Mucosa of descending colon (tissue), 3 donors: ENCODE data around the gene GRM1. TPM values are rescaled to one million over a fixed set of nuclear protein-coding genes. Genes with fewer than 3 reads are reported as not detected.

Experiments used
- ATAC-seq: fragments of 200-7000 bp; cut with Tn5 transposase; one replicate; pipeline ENCODE4 v1.9.1; 2020; ENCODE audit warnings: mild to moderate bottlenecking, moderate library complexity
- DNase-seq, 3 donors: peaks; one replicate each; pipeline ENCODE4 v3.0.0-alpha.2; 2020
- H3K36me3 ChIP-seq: fragments of 200-600 bp; one replicate; pipeline ENCODE4 v1.8.0; 2021; ENCODE audit warnings: low read depth, mild to moderate bottlenecking
- H3K4me1 ChIP-seq: fragments of 200-600 bp; one replicate; pipeline ENCODE4 v1.8.0; 2021; ENCODE audit warnings: low read depth, mild to moderate bottlenecking
- H3K4me3 ChIP-seq: fragments of 200-600 bp; one replicate; pipeline ENCODE4 v1.8.0; 2021; ENCODE audit warnings: mild to moderate bottlenecking
- H3K9me3 ChIP-seq: fragments of 200-600 bp; one replicate; pipeline ENCODE4 v1.8.0; 2021; ENCODE audit warnings: mild to moderate bottlenecking
- CTCF ChIP-seq: fragments of 200-600 bp; IDR thresholded peaks from one replicate; pipeline ENCODE4 v1.8.0; 2022; ENCODE audit warnings: antibody characterized with exemption, mild to moderate bottlenecking
- intact Hi-C, 2 donors: fragments of 100-400 bp; cut with DNase I in 1 of 2; cut with micrococcal nuclease in 1 of 2; formaldehyde crosslinking; loops; one replicate each; pipeline versions ENCODE4 v1.11.0 to v1.11.1; 2022; cut with DNase I, micrococcal nuclease
- total RNA-seq, 3 donors: library from RNA; stranded (reverse); fragmentation: NEBNext Ultra II Directional in 2 of 3; extraction: Animal tissue kit (Norgen Biotek cat#: 25700) in 2 of 3; gene quantifications; one replicate each; pipeline versions ENCODE4 v1.2.1 to v1.2.4, GENCODE V29; 2021 to 2023
- donor health status: DM: no; HTN: no; CAD: no; lungs with moderate emphysema.
- donor health status: DM: no; HTN: no; CAD: no.
- donor health status: DM: no; HTN: yes; CAD: no.

GRM1 gene
- total RNA-seq, 3 donors from 2014 or later = 0.13 TPM; not detected in 2

DNA sequence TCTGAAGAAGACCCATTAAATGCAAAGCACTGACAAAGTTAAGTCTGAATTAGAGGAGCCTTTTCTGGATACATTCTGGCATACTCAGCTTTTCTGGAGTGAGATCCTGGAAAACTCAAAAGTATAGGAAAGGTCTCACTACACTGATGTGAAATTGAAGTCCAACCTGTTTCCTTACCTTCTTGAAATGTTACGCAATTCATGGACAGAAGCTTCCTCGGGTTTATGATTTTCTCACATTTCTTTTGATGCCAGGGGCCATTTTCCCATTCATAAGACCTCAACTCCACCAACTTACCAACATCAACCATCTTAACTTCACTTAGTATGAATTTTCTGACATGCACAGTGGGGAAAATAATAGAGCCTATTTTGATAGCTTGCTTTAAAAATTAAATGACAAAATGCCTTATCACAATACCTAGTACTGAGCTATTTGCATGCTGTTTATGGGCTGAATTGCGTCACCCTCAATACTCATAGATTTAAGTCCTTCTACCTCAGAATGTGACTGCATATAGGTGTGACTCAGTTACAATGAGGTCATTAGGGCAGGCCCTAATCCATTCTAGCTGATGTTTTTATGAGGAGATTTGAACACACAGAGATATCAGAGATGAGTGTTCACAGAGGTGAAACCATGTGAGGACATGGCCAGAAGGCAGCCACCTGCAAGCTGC lies 441.4 kb downstream of the GRM1 start:
- intact Hi-C loops = no loop called here
- Histone ChIP-seq H3K9me3 (no peaks in the 10 kb centered on the region), H3K4me3 (no peak overlapping the region), H3K4me1 (no peaks in the 10 kb centered on the region), H3K36me3 (no peaks in the 10 kb centered on the region)
- ATAC-seq (no peak), DNase-seq (no peak)
- TF ChIP-seq CTCF = no peak

DNA sequence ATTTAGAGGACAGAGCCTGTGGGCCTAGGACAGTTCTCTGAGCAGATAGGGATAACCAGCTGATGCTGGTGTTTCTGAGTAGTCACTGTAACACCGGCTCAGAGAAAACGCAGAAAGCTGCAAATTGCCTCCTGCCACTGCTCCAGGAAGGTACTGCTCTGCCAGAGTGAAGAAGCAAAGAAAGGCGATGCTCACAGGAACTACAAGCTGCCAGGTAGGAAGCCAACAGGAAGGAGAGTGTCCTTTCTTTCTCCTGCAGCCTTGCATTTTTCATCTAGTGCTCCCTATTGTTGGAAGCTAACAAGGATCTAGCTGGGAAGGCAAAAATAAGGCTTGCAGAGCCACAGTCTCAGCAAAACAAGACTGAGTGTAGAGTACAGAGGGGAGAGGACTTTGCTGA lies 444.1 kb downstream of the GRM1 start:
- Histone ChIP-seq H3K4me1 (no peaks in the 10 kb centered on the region), H3K36me3 (no peaks in the 10 kb centered on the region), H3K9me3 (no peaks in the 10 kb centered on the region), H3K4me3 (no peak overlapping the region)
- ATAC-seq (no peak), DNase-seq (no peak)
- TF ChIP-seq CTCF = no peak
- intact Hi-C loops = no loop called here

GRCh38 chr6:146481527-146481926 lies 452.7 kb downstream of the GRM1 start:
- ATAC-seq (no peak), DNase-seq (no peak)
- TF ChIP-seq CTCF = no peak
- intact Hi-C loops = no loop called here
- Histone ChIP-seq H3K4me3 (no peak overlapping the region), H3K9me3 (no peaks in the 10 kb centered on the region), H3K36me3 (no peaks in the 10 kb centered on the region), H3K4me1 (no peaks in the 10 kb centered on the region)

DNA sequence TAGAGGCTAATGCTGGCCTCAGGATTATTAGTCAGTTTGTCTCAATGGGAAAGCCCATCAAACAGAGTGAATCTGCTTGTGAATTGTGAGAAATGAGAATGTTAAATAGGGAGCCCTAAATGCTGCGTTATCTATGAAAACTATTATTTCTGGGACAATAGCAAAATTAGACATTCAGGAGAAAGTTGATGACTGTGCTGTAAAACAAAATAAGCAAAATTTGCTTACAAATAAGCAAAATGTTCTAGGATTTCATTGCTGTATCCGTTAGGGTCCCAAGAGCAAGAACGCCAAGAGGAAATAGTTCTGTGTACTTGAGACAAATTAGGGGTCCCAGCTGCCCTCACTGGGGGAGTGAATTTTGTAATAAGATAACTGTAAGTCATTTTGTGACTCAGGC lies 455.5 kb downstream of the GRM1 start:
- TF ChIP-seq CTCF = no peak
- Histone ChIP-seq H3K4me1 (no peaks in the 10 kb centered on the region), H3K36me3 (no peaks in the 10 kb centered on the region), H3K4me3 (no peak overlapping the region), H3K9me3 (no peaks in the 10 kb centered on the region)
- DNase-seq (no peak), ATAC-seq (no peak)
- intact Hi-C loops = no loop called here

Other genes starting within 250 kb of the GRM1 start
- gene FBXO30, start 214.3 kb upstream of the GRM1 start, total RNA-seq = 10 to 100 TPM in 1 of 3 donors, 1 to 10 TPM in 2; 6.3 to 34.7 (median 7.1) TPM
- gene SHPRH, start 64.7 kb upstream of the GRM1 start, total RNA-seq = 10 to 100 TPM; 12.8 to 24.3 (median 16.7) TPM